Gastrocnemius medialis (tissue), 4 donors: ENCODE data around the gene LRP1.

Experiments
- CTCF ChIP-seq, 5 experiments: fragments of 450-650 bp in 3 of 5; fragments of 200-600 bp in 2 of 5; sonication (generic) in 2 of 5; IDR thresholded peaks in 4 of 5; conservative IDR thresholded peaks in 1 of 5; 1 replicate in 4 of 5; 2 replicates in 1 of 5; pipeline ENCODE4 v1.5.1; 2016 to 2019; ENCODE audit warnings: antibody characterized with exemption in 5 of 5, mild to moderate bottlenecking in 3 of 5, moderate library complexity in 3 of 5
- POLR2A ChIP-seq, 2 donors: fragments of 450-650 bp; IDR thresholded peaks; one replicate each; pipeline ENCODE4 v1.6.1; 2017; ENCODE audit warnings: antibody characterized with exemption in 2 of 2, mild to moderate bottlenecking in 2 of 2, moderate library complexity in 2 of 2

GRCh38 chr12:57107456-57108155 is 20.7 kb upstream of the LRP1 start:
- TF ChIP-seq POLR2A (IDR thresholded peaks at IDR 0.05) (no peak), CTCF (IDR thresholded peaks at IDR 0.05 in 4 of 5, conservative IDR thresholded peaks at IDR 0.05 in 1 of 5) (no peak)
